LoVo (cell line): ENCODE results near the gene ENPP7.

Experiments
- DNase-seq: peaks from one replicate; pipeline ENCODE4 v3.0.0-alpha.2; 2016; ENCODE audit warnings: low spot score

Gene ENPP7

DNA sequence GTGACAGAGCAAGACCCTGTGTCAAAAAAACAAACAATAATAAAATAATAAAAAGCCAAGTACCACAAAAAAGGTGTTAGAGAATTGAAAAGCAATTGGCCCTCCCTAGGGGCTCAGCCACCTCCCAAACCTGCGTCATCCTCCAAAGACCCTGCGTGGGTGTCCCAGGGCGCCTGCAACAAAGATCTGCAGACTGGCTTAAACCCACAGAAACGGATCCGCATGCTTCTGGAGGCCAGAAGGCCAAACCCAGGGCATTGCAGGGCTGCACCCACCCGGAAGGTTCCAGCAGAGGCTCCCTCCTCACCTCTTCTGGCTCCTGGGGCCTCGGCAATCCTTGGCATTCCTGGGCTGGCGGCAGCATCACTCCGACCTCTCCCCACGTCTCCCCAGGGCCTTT, 1.5 kb downstream of the ENPP7 start:
- DNase-seq, result no peak

DNA sequence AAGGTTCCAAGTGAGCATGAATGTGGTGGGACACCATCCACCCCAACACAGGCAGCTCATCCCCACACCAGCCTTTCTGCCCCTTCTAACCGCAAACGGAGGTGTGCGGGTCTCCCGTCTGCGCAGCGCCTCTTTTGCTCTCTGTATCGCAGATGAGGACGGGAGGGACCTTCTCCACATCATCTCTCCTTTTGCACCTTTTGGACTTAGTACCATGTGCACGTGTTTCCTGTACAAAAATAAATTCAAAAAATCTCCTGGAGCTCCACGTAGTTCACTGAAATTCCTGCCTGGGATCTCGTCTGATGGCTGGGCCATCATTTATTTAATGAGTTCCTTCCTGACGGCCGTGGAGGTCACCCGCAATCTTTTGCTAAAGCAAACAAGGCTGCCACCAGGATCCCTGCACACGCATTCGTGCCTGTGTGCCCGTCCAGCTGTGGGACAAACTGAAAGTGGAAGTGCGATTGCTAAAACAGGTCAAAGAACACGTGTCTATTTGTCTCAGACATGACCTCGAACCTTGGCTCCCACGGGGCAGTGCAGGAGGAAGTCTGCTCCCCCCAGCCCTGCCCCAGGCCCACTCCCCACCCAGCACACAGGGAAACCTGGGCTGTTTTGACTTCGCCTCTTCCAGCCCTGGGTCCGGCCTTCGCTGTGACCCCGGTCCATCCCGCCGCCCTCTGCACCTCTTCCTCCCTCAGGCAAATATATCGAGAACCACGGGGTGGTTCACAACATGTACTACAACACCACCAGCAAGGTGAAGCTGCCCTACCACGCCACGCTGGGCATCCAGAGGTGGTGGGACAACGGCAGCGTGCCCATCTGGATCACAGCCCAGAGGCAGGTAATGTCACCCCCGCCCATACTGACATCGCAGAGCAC, 2.3 kb downstream of the ENPP7 start:
- no peak for DNase-seq

DNA sequence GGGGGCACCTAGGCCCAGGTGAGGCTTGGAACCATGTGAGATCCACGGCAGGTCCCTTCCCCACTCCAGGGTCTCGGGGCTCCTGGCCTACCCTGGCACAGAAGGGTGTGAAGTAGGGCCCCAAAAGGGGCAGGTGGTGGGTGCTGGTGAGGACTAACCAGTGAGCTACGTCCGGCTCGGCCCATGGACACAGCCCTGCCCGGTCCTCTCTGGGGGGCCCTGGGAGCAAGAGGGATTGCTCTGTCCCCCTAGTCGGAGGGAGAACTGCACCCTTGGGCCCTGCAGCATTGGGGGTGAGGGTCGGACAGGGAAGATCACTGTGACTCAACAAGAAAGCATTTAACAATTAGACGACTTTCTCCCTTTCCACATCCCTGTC, 2.9 kb downstream of the ENPP7 start:
- no peak for DNase-seq

DNA sequence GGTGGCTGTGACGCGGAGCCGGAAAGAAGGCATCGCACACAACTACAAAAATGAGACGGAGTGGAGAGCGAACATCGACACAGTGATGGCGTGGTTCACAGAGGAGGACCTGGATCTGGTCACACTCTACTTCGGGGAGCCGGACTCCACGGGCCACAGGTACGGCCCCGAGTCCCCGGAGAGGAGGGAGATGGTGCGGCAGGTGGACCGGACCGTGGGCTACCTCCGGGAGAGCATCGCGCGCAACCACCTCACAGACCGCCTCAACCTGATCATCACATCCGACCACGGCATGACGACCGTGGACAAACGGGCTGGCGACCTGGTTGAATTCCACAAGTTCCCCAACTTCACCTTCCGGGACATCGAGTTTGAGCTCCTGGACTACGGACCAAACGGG, 4.4 kb downstream of the ENPP7 start:
- DNase-seq, result no peak

DNA sequence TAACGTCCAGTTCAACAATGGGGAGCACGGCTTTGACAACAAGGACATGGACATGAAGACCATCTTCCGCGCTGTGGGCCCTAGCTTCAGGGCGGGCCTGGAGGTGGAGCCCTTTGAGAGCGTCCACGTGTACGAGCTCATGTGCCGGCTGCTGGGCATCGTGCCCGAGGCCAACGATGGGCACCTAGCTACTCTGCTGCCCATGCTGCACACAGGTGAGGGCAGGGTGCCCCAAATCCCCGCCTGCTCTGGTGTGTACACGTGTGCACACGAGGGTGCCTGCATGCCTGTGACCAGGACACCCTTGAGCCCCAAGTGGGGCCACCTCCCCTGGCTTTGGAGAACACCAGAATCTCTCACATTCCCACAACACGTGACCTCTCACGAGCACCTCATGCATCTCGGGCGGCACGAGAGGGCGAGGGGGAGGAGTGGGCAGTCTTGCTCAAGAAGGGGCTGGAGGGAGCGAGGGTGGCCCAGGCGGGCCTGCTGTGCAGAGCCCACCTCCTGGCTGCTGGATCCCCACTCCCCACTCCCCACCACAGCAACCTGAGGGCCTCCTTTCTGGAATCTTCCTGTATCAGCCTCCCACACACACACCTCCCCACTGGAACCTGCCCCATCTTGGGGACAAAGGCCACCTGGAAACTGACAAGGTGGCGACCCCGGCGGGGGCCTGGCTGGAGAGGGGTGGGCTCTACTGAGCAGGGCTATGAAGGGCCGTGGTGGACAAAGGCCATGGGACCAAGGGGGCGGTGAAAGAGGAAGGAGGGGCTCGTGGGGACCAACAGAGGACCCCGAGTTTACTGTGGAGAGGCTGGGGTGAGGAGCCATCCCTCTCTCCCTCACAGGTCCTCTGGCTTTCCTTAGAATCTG, 6.5 kb downstream of the ENPP7 start:
- no peak for DNase-seq

DNA sequence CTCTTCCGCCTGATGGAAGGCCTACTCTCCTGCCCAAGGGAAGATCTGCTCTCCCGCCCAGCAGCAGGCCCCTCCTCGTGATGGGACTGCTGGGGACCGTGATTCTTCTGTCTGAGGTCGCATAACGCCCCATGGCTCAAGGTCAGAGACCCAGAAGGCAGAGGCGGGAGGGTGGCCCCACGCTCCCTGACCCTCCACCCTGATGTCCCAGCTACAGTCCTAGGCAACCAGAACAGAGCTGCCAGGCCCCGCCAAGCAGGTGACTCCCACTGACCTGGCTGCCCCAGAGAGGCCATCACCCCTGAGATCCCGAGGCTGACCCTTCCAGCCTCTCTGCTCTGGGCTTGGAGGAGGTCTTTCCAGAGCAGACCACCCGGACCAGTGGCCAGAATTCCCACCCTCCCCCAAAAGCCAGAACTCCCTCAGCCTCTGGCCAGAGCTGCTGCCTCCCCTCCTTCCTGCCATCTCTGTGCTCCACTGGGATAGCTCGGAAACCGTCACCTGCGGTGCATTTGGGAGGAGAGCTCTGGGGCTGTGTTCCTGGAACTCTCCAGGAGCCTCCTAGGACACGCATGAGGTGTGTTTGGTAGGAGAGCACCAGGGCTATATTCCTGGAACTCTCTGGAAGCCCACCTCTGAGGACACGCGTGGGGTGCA, 7.3 kb downstream of the ENPP7 start:
- no peak for DNase-seq

DNA sequence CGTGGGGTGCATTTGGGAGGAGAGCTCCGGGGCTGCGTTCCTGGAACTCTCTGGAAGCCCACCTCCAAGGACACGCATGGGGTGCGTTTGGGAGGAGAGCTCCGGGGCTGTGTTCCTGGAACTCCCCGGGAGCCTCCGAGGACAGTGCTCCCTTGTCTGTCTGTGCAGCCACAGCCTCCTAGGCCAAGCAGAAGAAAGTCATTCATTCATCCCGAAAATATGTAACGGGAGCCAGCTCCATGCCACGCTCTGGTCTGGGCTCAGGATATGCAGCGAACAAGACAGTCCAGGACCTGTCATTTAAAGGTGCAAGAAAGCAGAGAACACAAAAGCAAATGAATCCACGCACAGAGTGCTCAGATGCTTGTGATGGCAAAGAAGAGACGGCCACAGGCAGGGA, 7.9 kb downstream of the ENPP7 start:
- DNase-seq, result no peak

DNA sequence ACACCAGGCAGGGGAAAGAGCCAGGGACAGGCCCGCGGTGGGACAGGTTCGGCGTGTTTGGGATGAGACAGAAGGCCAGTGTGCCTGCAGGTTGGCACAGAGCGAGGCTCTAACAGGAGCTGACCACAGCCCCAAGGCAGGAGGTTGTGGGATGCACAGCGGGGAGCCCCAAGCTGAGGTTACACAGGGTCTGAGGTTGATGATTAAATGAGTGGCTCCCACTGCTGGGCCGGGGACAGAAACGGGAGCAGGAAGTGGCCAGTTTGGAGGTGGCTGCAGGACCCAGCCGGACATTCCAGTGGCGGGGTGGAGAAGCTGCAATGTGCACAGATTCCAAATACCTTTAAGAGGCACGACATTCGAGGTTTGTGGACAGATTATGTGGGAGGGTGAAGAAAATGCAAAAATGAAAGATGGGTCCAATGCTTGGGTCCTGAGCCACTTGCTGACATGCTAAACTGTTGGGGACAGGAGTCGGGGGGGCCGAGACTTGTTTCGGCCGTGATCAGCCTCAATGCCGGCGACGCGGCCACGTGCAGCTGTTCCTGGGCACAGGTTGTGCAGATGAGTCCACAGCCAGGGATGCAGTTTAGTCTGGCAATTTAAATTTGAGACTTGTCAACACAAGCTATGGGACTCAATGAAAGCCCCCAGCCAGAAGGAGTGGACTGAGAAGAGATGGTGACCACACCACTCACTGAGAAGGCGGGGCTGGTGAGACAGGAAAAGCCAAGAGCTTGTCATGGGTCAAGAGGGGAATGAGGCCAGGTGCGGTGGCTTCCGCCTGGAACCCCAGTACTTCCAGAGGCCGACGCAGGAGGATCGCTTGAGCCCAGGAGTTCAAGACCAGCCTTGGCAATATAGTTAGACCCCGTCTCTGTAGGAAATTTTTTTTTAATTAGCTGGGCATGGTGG, 8.7 kb downstream of the ENPP7 start:
- DNase-seq, result peak; percentile 12

DNA sequence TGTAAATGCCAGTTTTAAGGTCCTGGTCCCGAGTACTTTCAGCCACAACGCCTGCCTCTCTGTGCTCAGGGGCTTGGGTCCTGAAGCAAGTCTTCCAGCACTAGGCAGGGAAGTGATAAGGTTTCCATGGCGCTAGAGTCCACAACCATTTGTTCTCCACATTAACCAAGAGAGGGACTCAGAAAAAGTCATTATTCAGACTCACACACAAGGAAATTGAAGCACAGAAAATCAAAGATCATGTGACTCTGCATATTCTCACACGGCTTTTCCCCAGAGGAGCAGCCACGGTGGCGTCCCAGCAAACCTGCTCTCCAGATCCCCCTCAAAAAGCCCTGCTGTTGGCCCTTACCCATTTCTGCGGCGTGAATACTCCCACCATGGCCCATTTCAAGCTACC, 9.7 kb downstream of the ENPP7 start:
- no peak for DNase-seq

DNA sequence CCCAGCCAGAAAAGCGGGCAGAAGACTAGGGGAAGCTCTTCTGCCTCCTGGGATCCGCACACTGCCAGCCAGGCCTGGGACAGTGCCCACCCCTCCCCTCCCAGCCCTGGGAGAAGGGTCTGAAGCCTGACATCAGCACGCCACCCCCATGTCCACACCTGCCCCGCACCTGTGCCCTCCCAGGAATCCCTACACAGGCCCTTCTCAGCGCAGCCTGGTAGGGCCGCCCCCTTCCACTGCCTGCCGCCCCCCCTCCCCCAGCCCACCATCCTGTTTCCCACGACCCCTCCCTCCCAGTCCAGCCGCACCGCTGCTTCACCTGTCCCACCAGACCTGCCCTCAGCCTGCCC, 10.6 kb downstream of the ENPP7 start:
- DNase-seq, result no peak

DNA sequence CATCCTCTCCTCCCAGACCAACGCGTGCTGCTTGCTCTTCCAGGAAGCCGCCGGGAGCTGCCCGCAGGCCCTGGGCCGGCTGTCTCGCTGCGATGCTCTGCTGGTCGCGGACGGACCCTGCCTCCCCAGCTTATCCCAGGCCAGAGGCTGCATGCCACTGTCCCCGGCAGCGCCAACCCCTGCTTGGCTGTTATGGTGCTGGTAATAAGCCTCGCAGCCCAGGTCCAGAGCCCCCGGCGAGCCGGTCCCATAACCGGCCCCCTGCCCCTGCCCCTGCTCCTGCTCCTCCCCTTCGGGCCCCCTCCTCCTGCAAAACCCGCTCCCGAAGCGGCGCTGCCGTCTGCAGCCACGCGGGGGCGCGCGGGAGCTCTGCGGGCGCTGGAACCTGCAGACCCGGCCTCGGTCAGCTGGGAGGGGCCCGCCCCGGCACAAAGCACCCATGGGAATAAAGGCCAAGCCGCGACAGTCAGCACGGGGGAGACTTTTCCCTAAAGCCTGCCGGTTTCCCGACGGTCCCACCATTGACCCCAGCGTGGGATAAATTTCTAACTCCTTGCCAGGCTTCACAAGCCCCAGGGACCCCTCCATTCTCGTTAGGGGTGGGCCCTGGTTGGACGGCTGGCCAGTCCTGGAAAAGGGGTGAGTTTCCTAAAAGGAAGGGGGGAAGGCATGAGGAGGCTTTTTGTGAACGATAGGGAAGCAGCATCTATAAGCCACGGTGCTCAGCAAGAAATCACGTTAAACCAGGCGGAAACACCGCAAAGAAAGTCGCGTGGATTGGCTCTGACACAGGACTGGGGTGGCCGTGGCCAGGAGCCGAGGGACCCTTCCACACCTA, 11.2 kb downstream of the ENPP7 start:
- DNase-seq, result peak; percentile 64

DNA sequence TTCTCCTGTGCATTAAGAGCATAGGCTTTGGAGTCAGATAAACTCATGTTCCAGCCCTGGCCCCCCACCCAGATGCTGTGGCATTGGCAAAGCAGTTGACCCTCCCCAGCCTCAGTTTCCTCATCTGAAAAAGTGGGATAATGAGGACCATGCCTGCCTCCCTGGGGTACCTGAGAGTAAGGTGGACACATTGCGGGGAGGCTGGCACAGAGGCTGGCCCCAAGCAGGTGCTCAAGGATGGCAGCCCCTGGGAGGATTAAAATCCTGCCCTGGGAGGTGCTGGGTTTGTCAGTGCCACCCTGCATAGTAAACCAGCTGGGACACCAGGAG, 11.8 kb downstream of the ENPP7 start:
- DNase-seq, result no peak

DNA sequence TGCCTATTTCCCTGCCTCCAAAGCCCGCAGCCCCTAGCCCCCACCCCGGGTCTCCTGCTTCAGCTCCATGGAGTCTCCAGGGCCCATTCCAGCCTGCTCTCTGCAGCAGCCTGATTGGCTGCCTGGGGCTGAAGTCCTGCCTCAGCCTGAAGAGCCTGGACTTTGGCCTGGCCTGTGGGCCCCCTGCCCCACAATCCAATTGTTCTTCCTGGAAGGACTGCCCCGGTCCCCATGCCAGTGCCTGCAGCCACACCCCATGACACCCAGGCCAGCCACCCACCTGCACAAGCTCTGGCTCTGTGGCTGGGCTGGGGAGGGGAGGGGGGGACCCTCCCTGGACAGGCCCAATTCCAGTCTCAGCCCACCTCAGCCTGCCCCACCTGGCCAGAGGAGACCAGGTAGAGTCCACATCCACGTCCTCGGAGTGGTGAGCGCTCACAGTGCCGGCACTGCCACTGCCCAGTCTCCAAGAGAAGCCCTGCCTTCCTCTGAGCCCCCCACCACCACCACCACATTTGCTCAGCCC, 12.3 kb downstream of the ENPP7 start:
- no peak for DNase-seq

DNA sequence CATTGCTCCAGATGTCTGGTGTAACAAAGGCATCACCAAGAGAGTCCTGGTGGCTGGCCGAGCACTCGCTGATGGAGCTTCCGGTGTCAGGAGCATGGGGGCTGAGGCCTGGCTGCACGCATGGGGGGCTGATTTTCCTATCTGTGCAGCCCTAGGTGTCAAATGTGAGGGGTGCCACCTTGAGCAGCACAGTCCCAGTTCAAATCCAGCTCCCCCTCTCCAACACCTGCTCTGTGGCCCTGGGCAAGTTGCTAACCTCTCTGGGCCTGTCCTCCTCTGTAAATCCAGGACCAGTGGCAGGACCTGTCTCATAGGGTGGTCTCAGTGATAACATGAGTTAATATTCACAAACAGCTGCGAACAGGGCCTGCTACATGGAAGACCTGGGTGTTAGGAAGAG, 12.9 kb downstream of the ENPP7 start:
- DNase-seq, result no peak

DNA sequence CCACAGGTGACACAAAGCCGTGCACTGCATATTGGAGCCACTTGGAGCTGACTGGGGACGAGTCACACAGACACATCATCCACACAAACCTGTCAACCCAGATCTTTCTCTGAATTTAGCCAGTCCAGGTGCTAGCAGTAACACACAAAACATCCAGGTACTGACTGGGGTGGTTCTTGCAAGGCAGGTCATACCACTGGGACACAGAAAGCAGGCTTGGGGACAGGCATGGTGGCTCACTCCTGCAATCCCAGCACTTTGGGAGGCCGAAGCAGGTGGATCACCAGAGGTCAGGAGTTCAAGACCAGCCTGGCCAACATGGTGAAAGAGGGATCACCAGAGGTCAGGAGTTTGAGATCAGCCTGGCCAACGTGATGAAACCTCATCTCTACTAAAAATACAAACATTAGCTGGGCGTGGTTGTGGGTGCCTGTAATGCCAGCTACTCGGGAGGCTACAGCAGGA, 14.9 kb downstream of the ENPP7 start:
- DNase-seq, result no peak

DNA sequence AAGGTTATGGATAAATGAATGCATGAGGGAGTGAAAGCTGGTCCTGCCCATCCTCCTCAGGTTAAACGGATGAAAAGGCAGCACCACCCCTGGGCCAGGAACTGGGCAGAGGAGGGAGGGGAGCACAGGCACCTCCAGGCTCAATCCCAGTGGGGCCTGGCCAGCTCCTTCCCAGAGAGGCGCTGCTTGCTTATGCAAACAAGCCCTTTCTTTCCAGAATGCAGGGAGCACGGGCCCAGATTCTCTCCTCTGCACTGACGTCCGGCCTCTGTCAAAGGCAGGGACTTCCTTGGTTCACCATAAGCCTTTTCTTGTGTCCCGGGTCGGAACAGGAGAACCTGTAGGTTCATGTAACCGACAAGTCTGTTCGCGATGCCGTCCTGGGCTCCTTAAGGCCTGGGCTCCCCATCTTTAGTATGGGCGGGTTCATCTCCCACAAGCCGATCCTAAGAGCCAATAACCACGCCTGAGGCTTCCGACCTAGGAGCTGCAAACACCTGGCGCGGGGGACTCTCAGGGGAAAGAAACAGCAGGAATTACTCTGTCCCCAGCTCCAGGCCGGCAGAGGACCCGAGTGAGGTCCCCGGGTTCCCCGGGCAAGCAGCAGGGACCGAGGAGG, 16.3 kb downstream of the ENPP7 start:
- DNase-seq, result no peak

DNA sequence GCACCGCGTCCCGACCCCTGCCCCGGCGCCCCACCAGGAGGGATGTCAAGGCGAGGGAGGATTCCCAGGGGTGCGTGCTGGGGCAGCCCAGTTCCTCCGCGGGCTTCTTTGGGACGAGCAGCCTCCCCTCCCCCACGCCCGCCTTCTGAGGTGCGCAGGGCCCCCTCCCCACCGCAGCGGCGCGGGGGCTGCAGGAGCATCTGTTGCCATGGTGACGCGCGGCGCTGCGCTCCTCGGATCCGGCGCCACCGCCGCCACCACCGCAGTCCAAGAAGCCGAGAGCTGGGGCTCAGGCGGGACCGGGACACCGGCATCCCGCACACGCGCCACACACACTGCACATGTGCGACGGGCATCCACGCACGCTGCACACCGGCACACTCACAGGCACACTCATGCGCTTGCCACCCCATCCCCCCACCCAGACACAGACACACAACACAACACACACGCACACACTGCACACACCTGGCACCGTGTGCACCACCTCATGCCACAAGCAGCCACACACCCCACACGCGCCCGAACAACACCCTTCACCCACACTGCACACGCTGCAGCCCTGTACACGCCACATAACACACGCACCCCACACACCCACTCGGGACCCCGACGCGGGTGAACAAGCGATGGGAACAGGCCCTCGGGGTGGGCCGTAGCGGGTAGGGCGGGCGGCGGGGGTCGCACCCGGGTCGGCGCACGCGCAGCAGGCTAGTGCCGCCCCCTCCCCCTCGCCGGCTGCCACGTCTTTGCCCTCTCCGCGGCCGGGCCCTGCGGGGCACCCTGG, 17.0 kb downstream of the ENPP7 start:
- DNase-seq, result no peak

DNA sequence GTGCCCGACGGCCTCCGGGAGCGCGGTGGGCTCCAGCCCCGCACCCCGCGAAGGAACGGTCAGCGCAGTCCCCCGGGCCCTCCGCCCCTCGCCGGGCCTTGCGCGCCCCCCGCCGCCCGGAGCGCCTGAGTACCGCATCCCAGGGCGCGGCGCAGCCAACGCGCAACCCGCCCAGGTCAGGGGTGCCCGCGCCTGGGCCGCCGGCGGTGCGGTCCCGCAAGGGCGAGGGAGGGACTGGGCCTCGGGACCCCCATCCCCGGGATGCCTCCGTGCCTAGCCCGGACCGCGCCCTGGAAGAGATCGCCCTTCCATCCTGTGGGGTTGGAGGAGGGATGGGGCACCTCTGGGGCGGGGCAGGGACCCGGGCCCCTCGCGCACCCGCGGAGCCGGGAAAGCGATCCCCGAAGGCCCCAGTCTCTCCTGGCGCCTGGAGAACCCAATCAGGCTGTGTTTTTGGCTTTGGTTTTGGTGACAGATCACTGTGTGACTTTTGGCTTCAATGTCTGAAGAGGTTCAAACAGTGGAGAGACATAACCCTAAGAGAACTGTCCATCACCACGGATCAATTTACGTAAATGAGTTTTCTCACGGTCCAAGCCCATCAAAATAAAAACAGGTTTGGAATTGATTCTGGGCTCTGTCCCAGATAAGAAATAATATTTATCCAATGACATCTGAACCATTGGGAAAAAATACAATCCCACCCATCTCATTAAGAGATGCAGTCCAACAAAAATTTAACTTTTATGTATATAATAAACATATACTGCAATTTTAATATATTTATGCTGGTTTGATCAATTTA, 17.8 kb downstream of the ENPP7 start:
- no peak for DNase-seq
